Brain microvascular endothelial cell (primary cell): Measurements from ENCODE around the gene CFAP74.

Experiments
- DNase-seq: peaks from one replicate; pipeline ENCODE4 v3.0.0-alpha.2; 2020
- H3K27ac ChIP-seq: fragments of 250-450 bp; sonication (Bioruptor Pico); 2 replicates; pipeline ENCODE4 v1.5.1; 2020; ENCODE audit warnings: mild to moderate bottlenecking, moderate library complexity
- H3K27me3 ChIP-seq: fragments of 250-450 bp; sonication (Bioruptor Pico); replicated peaks from 2 replicates; pipeline ENCODE4 v1.5.1; 2020; ENCODE audit warnings: mild to moderate bottlenecking
- H3K36me3 ChIP-seq: fragments of 250-450 bp; sonication (Bioruptor Pico); replicated peaks from 2 replicates; pipeline ENCODE4 v1.5.1; 2020; ENCODE audit warnings: mild to moderate bottlenecking
- H3K4me3 ChIP-seq: 2 replicates; pipeline ENCODE4 v1.5.1; 2011; ENCODE audit warnings: low read depth, mild to moderate bottlenecking, control low read depth, low read length, moderate library complexity
- CTCF ChIP-seq: IDR thresholded peaks from 2 replicates; pipeline ENCODE4 v1.5.1; 2011; ENCODE audit warnings: low read depth, mild to moderate bottlenecking, moderate library complexity, low read length, control low read depth, inconsistent platforms; ENCODE audit errors: missing control alignments
- in situ Hi-C: cut with HindIII; loops from 2 replicates; pipeline ENCODE4 v1.10.0; 2017; ENCODE audit warnings: low sequenced_read_pairs, low pct_ligation_motif_present

The CFAP74 gene

GRCh38 chr1:1955621-1956094 lies 47.9 kb downstream of the CFAP74 start:
- in situ Hi-C loops: no loop called here
- H3K27me3 ChIP-seq: peaks cover 8% of the 10 kb centered on the region
- no peaks in the 10 kb centered on the region for H3K36me3 ChIP-seq
- DNase-seq: no peak
- H3K4me3 ChIP-seq: no peak overlapping the region
- TF ChIP-seq CTCF: no peak
- no peak overlapping the region for H3K27ac ChIP-seq

GRCh38 chr1:1954831-1955441 lies 48.6 kb downstream of the CFAP74 start:
- DNase-seq: no peak
- peak; percentile 40 for TF ChIP-seq CTCF
- Histone ChIP-seq H3K27ac (no peak overlapping the region), H3K27me3 (peaks cover under 1% of the 10 kb centered on the region), H3K4me3 (no peak overlapping the region), H3K36me3 (no peaks in the 10 kb centered on the region)
- in situ Hi-C loops: no loop called here

GRCh38 chr1:1954015-1954414 lies 49.6 kb downstream of the CFAP74 start:
- in situ Hi-C loops: no loop called here
- H3K27me3 ChIP-seq: no peaks in the 10 kb centered on the region

GRCh38 chr1:1950940-1951339 lies 52.6 kb downstream of the CFAP74 start:
- no peak for TF ChIP-seq CTCF
- in situ Hi-C loops: no loop called here
- no peaks in the 10 kb centered on the region for H3K27me3 ChIP-seq

More at GRCh38 chr1:1954015-1954414, 49.6 kb downstream of the CFAP74 start:
- TF ChIP-seq CTCF: no peak
- H3K27ac ChIP-seq: no peak overlapping the region
- H3K4me3 ChIP-seq: no peak overlapping the region
- DNase-seq: no peak
- no peaks in the 10 kb centered on the region for H3K36me3 ChIP-seq

GRCh38 chr1:1948783-1949182 lies 54.8 kb downstream of the CFAP74 start:
- in situ Hi-C loops: no loop called here
- Histone ChIP-seq H3K4me3 (no peak overlapping the region), H3K36me3 (no peaks in the 10 kb centered on the region), H3K27ac (no peak overlapping the region), H3K27me3 (no peaks in the 10 kb centered on the region)
- DNase-seq: no peak
- TF ChIP-seq CTCF: no peak

More at GRCh38 chr1:1950940-1951339, 52.6 kb downstream of the CFAP74 start:
- H3K36me3 ChIP-seq: no peaks in the 10 kb centered on the region
- no peak overlapping the region for H3K27ac ChIP-seq
- no peak overlapping the region for H3K4me3 ChIP-seq
- DNase-seq: no peak

GRCh38 chr1:1947493-1947892 lies 56.1 kb downstream of the CFAP74 start:
- DNase-seq: no peak
- Histone ChIP-seq H3K4me3 (no peak overlapping the region), H3K27ac (no peak overlapping the region), H3K27me3 (no peaks in the 10 kb centered on the region), H3K36me3 (no peaks in the 10 kb centered on the region)
- in situ Hi-C loops: no loop called here
- no peak for TF ChIP-seq CTCF
